Esophagus muscularis mucosa (tissue), 4 donors: ENCODE results near the gene LAMA1. TPM values are rescaled to one million over a fixed set of nuclear protein-coding genes. Genes with fewer than 3 reads are reported as not detected.

Experiments
- DNase-seq: peaks from one replicate; pipeline ENCODE4 v3.0.0-alpha.2; 2017; ENCODE audit errors: extremely low spot score
- H3K27ac ChIP-seq, 4 donors: fragments of 200-600 bp; sonication (generic); replicated peaks in 1 of 4; 1 replicate in 3 of 4; 2 replicates in 1 of 4; pipeline ENCODE4 v1.5.1; 2016 to 2019; ENCODE audit warnings: mild to moderate bottlenecking in 1 of 4
- H3K27me3 ChIP-seq, 4 donors: fragments of 200-600 bp; sonication (generic); one replicate each; pipeline versions ENCODE4 v1.5.1 to v1.6.0; 2016 to 2019
- H3K36me3 ChIP-seq, 4 donors: fragments of 200-600 bp; sonication (generic); one replicate each; pipeline ENCODE4 v1.5.1; 2016 to 2019
- H3K4me1 ChIP-seq, 4 donors: fragments of 200-600 bp; sonication (generic); one replicate each; pipeline ENCODE4 v1.5.1; 2016 to 2019
- H3K4me3 ChIP-seq, 4 donors: fragments of 200-600 bp; sonication (generic); 1 replicate in 2 of 4; 2 replicates in 2 of 4; pipeline ENCODE4 v1.5.1; 2016 to 2019; ENCODE audit warnings: mild to moderate bottlenecking in 4 of 4, moderate library complexity in 1 of 4
- H3K9me3 ChIP-seq, 4 donors: fragments of 200-600 bp; sonication (generic); 1 replicate in 3 of 4; 2 replicates in 1 of 4; pipeline ENCODE4 v1.5.1; 2016 to 2019
- CTCF ChIP-seq, 3 experiments: fragments of 200-600 bp in 2 of 3; fragments of 450-650 bp in 1 of 3; sonication (generic) in 2 of 3; IDR thresholded peaks; one replicate each; pipeline ENCODE4 v1.5.1; 2017 to 2019; ENCODE audit warnings: antibody characterized with exemption in 3 of 3, mild to moderate bottlenecking in 2 of 3, moderate library complexity in 1 of 3
- EP300 ChIP-seq: sonication (generic); formaldehyde crosslinking; IDR thresholded peaks from one replicate; pipeline ENCODE4 v1.6.1; 2017; ENCODE audit warnings: antibody characterized with exemption
- POLR2A ChIP-seq: fragments of 450-650 bp; IDR thresholded peaks from one replicate; pipeline ENCODE4 v1.6.1; 2017; ENCODE audit warnings: antibody characterized with exemption, moderate library complexity, mild to moderate bottlenecking, low read depth
- POLR2AphosphoS5 ChIP-seq, 2 donors: sonication (generic); formaldehyde crosslinking; IDR thresholded peaks; one replicate each; pipeline ENCODE4 v1.6.1; 2017; ENCODE audit warnings: antibody characterized with exemption in 2 of 2
- WGBS: methylation state at CpG from one replicate; pipeline ENCODE4 v1.1.5; 2018; 5-methylcytosine and 5-hydroxymethylcytosine counted together
- intact Hi-C: fragments of 100-400 bp; cut with DNase I; formaldehyde crosslinking; loops from one replicate; pipeline ENCODE4 v1.15.1; 2023
- total RNA-seq, 4 donors: library from RNA; depleted of rRNA; stranded (reverse); fragments of >200 nt; gene quantifications; one replicate each; pipeline versions ENCODE4 v1.1.0 to v1.2.1, GENCODE V29; 2016

LAMA1 gene
- total RNA-seq, 4 donors from 2014 or later, result 0.17 to 0.69 (median 0.37) TPM

GRCh38 chr18:7056026-7056425, 61.6 kb downstream of the LAMA1 start:
- 81% methylated on average over 6 of the region's 6 CpGs for WGBS
- intact Hi-C loops, result no loop called here
- Histone ChIP-seq H3K9me3 (no peaks in the 10 kb centered on the region), H3K27me3 (peaks cover 0 to 5% (median 0%) of the 10 kb centered on the region in 4 donors), H3K4me1 (no peaks in the 10 kb centered on the region), H3K27ac (no peak overlapping the region), H3K4me3 (no peak overlapping the region), H3K36me3 (no peaks in the 10 kb centered on the region)
- TF ChIP-seq CTCF (IDR thresholded peaks at IDR 0.05) (no peak), POLR2A (no peak), POLR2AphosphoS5 (IDR thresholded peaks at IDR 0.05) (no peak), EP300 (no peak)
- peak; percentile 60 for DNase-seq

GRCh38 chr18:7049951-7050350, 67.6 kb downstream of the LAMA1 start:
- Histone ChIP-seq H3K4me1 (no peaks in the 10 kb centered on the region), H3K9me3 (no peaks in the 10 kb centered on the region), H3K27me3 (no peaks in the 10 kb centered on the region), H3K36me3 (no peaks in the 10 kb centered on the region), H3K27ac (no peak overlapping the region), H3K4me3 (no peak overlapping the region)
- intact Hi-C loops, result no loop called here
- WGBS, result 62% methylated on average over 5 of the region's 5 CpGs
- DNase-seq, result peak; percentile 8
- TF ChIP-seq POLR2AphosphoS5 (IDR thresholded peaks at IDR 0.05) (no peak), POLR2A (no peak), EP300 (no peak), CTCF (IDR thresholded peaks at IDR 0.05) (no peak)

- WGBS, result 85% methylated on average over 7 of the region's 7 CpGs
- DNase-seq, result no peak
These were observed 69.5 kb downstream of the LAMA1 start for GRCh38 chr18:7048081-7048480.

GRCh38 chr18:7047336-7047735, 70.3 kb downstream of the LAMA1 start:
- H3K4me1 ChIP-seq, result no peaks in the 10 kb centered on the region
- H3K27ac ChIP-seq, result no peak overlapping the region
- no peaks in the 10 kb centered on the region for H3K36me3 ChIP-seq
- no peak for TF ChIP-seq POLR2A
- TF ChIP-seq CTCF (IDR thresholded peaks at IDR 0.05), result no peak
- TF ChIP-seq EP300, result no peak
- TF ChIP-seq POLR2AphosphoS5 (IDR thresholded peaks at IDR 0.05), result no peak
- no peak overlapping the region for H3K4me3 ChIP-seq
- intact Hi-C loops, result no loop called here
- no peaks in the 10 kb centered on the region for H3K9me3 ChIP-seq
- no peak for DNase-seq
- WGBS, result 92% methylated on average over 1 of the region's 1 CpG
- no peaks in the 10 kb centered on the region for H3K27me3 ChIP-seq

More at GRCh38 chr18:7048081-7048480, 69.5 kb downstream of the LAMA1 start:
- H3K27me3 ChIP-seq, result no peaks in the 10 kb centered on the region
- no peak overlapping the region for H3K27ac ChIP-seq
- TF ChIP-seq EP300 (no peak), POLR2AphosphoS5 (IDR thresholded peaks at IDR 0.05) (no peak), CTCF (IDR thresholded peaks at IDR 0.05) (no peak), POLR2A (no peak)
- H3K9me3 ChIP-seq, result no peaks in the 10 kb centered on the region
- no peak overlapping the region for H3K4me3 ChIP-seq
- H3K4me1 ChIP-seq, result no peaks in the 10 kb centered on the region
- intact Hi-C loops, result no loop called here
- no peaks in the 10 kb centered on the region for H3K36me3 ChIP-seq

- H3K9me3 ChIP-seq, result no peaks in the 10 kb centered on the region
- H3K36me3 ChIP-seq, result no peaks in the 10 kb centered on the region
- TF ChIP-seq CTCF (IDR thresholded peaks at IDR 0.05), result peak; percentile 61 to 79 (median 73)
- no peak for TF ChIP-seq POLR2A
- TF ChIP-seq EP300, result no peak
- peak; percentile 77 to 82 for TF ChIP-seq POLR2AphosphoS5 (IDR thresholded peaks at IDR 0.05)
- peaks cover 0 to 13% (median 9%) of the 10 kb centered on the region in 4 donors for H3K4me1 ChIP-seq
- H3K4me3 ChIP-seq, result peak overlapping the region; percentile 7 to 44 (median 36)
- no peak for DNase-seq
- 7% methylated on average over 17 of the region's 20 CpGs for WGBS
- H3K27me3 ChIP-seq, result no peaks in the 10 kb centered on the region
- intact Hi-C loops, result loop anchor here (2.0 kb wide), 1 partner anchor 138 kb away; no protein-coding TSS in a partner anchor
- H3K27ac ChIP-seq, result peak overlapping the region; percentile 48 to 74 (median 54)
These were observed 79.2 kb downstream of the LAMA1 start for GRCh38 chr18:7038330-7038851.
